HG02981 (cell line): Measurements from ENCODE around the gene ATXN1.

Source experiments
- ATAC-seq: cut with Tn5 transposase; IDR thresholded peaks from one replicate; pipeline ENCODE4 v1.9.1; 2021; ENCODE audit warnings: mild to moderate bottlenecking, moderate library complexity; ENCODE audit not compliant: unreplicated experiment

Gene ATXN1

DNA sequence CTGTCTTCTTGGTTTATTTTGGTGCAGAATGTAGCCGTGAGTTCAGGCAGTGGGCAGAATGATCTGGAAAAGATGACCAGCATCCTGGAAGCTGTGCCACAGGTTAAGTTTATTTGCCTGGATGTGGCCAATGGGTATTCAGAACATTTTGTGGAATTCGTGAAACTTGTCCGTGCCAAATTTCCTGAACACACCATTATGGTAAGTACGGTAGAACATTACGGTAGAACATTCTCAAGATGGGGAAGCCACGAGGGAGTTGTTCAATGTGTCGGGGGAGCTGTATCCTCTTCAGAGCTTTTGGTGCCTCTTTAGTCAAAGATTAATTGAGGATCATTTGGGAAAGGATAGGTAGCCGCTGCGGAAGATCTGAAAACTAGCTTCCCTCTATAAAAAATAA is 506.7 kb downstream of the ATXN1 start:
- ATAC-seq = no peak

DNA sequence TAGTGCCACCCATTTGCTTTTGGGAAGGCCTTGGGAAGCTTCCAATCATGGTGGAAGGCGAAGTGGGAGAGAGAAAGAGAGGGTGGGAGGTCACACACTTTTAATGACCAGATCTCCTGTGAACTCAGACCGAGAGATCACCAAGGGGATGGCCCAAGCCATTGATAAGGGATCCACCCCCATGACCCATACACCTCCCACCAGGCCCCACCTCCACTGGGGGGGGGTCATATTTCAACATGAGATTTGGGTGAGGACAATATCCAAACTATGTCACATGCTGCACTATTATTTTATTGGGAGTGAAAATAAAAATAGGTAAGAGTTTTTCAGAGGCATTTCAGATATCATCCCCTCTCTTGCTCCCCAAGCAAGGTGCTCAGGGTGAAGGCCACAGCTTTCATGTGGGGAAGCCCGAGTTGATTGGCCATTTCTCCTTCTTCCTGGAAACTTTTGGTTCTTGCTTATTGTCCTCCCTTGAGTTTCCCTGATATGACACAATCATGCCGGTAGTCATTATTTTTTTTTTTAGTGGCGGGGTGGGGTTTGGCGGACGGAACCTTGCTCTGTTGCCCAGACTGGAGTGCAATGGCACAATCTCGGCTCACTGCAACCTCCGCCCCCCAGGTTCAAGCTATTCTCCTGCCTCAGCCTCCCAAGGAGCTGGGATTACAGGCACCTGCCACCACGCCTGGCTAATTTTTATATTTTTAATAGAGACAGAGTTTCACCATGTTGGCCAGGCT is 507.7 kb downstream of the ATXN1 start:
- no peak for ATAC-seq

DNA sequence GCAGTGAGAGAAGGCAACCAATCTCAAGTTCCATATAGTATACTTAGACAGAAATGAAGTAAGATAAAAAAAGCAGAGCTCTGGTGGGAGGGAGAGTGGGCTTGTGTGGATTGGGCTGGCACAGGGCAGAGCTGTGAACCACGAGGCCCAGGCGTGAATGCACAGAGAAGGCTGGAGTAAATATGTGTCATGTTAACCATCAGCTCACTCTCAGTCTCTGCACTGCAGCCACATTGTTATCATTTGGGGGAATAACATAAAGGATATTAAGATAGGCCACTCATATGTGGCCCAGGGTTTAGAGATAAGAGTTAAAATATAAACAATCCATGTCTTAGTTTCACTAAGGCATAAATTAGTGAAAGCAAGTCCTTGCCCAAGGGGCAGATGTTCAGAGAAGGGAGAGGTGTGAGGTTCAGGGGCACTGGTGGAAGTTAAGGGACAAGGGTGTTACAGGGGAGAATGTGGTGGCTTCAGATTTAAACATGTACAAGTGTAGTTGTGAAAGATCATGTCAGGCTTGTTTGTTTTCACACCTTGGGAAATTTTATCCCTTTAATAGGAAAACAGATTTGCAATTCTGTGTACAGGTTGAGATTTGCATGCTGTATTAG is 508.5 kb downstream of the ATXN1 start:
- no peak for ATAC-seq

DNA sequence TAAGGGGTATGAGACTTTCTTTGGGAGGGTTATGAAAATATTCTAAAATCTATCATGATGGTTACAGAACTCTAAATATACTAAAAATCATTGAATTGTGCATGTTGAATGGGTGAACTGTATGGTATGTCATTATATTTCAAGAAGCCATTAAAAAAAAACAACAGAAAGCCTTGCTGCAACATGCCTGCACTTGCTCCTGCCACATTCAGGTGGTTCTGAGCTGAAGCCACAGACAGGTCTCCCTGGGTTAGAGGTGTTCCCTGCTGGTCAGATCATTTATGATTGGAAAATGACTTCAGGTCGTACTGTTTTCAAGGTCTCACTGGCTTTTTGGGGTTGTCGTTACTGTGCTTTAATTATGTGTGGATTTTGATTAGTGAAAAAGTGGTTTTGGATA is 509.6 kb downstream of the ATXN1 start:
- no peak for ATAC-seq

DNA sequence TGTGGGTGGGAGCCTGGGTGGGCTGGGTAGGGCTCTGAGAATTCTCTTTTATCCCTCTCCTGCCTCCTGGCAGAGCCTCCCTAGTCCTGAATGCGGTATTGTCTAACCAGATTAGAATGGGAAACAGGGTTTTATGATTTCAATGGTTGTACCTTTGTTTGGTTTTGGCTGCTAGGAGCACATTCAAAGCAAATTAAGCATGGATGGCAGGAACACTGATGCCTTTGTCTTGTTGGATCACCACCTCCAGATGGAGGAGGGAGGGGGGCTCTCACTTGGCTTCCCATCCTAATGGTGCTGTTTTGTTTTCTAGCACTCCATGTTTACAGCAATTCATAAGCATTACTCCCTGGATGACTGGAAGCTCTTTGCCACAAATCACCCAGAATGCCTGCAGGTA is 511.3 kb downstream of the ATXN1 start:
- ATAC-seq = no peak
